ENCODE measurements around the gene IQGAP2.

The IQGAP2 gene

GRCh38 chr5:76710991-76711390, 307.9 kb downstream of the IQGAP2 start:
- no peak overlapping the region for H3K27ac ChIP-seq
- no peak for TF ChIP-seq CTCF (conservative IDR thresholded peaks at IDR 0.05)

GRCh38 chr5:76714751-76715485, 311.8 kb downstream of the IQGAP2 start:
- no peak overlapping the region; the same call in 1 of the 2 replicates for H3K27ac ChIP-seq
- no peak for TF ChIP-seq CTCF (conservative IDR thresholded peaks at IDR 0.05)

- peak overlapping the region; percentile 66; the same call in 1 of the 2 replicates for H3K27ac ChIP-seq
- TF ChIP-seq CTCF (conservative IDR thresholded peaks at IDR 0.05) = no peak
Observed at GRCh38 chr5:76715486-76715735, 312.3 kb downstream of the IQGAP2 start.

GRCh38 chr5:76715736-76716455, 312.8 kb downstream of the IQGAP2 start, which contains the start of gene F2R:
F2R (plus strand) TSS chr5:76716126; CDS start chr5:76716308, 182 bp downstream.
- TF ChIP-seq CTCF (conservative IDR thresholded peaks at IDR 0.05) = peak; percentile 71
- peak within 1 kb of the TSS; percentile 66; the same call in 1 of the 2 replicates for H3K27ac ChIP-seq

- peak overlapping the region; percentile 66; the same call in 1 of the 2 replicates for H3K27ac ChIP-seq
Observed at GRCh38 chr5:76716456-76717157, 313.5 kb downstream of the IQGAP2 start.

GRCh38 chr5:76717222-76718083, 314.4 kb downstream of the IQGAP2 start:
- peak overlapping the region; percentile 66; the same call in 1 of the 2 replicates for H3K27ac ChIP-seq
- no peak for TF ChIP-seq CTCF (conservative IDR thresholded peaks at IDR 0.05)

More at GRCh38 chr5:76716456-76717157, 313.5 kb downstream of the IQGAP2 start:
- TF ChIP-seq CTCF (conservative IDR thresholded peaks at IDR 0.05) = no peak

Data from VCaP (cell line).